Dermis lymphatic vessel endothelial cell (primary cell): ENCODE data around the gene RAMP1. TPM values are rescaled to one million over a fixed set of nuclear protein-coding genes. Genes with fewer than 3 reads are reported as not detected.

ENCODE experiments used
- total RNA-seq: library from RNA; depleted of rRNA; stranded (reverse); fragments of >200 nt; gene quantifications from 2 replicates; pipeline ENCODE4 v1.2.1, GENCODE V29; 2014

RAMP1 gene
- not detected in 2 replicates for total RNA-seq

DNA sequence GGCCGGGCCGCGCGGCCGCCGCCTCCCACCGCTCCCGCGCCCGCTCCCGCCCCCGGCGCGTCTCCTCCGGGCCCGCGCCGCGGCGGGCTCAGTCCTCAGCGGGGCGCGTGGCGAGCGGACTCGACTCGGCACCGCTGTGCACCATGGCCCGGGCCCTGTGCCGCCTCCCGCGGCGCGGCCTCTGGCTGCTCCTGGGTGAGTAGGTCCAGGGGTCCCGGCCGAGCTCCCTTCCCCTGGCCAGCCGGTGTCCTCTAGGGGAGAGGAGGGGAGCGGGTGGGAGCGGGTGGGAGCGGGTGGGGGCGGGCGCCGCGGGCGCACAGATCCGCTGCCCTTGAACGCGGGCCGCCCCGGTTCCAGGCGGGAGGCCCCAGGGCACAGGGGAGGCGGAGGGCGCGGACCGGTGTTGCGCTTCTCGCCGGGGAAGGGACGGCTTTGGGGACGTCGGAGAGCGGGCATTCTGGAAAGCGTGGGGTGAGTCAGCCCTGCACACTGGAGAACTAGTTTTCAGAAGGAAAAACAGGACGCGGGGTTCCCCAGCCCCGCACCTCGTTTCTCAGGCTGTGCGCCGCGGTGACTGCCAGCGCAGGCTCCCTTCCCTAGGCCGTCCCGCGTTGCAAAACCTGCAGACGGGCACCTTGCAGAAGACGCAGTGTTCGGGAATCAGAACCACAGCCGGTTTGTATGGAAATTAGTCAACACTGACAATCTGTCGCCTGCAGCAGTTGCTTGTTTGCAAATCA, at the start of gene RAMP1:
Gene RAMP1 (plus strand): TSS at position 91 of the 740 bp plus-strand sequence. CDS start 53 bp downstream, at position 144.

Other genes with a start within 250 kb of the RAMP1 start
- 137 and 153 TPM in 2 replicates for gene LRRFIP1, start 232.0 kb upstream of the RAMP1 start, total RNA-seq
- 0.86 and 1.1 TPM in 2 replicates for gene RBM44, start 60.8 kb upstream of the RAMP1 start, total RNA-seq
- gene UBE2F, start 107.4 kb downstream of the RAMP1 start, total RNA-seq = 37.9 and 40.1 TPM in 2 replicates
- 7.6 and 11.2 TPM in 2 replicates for gene SCLY, start 201.4 kb downstream of the RAMP1 start, total RNA-seq
- gene ESPNL, start 240.7 kb downstream of the RAMP1 start, total RNA-seq = not detected in 2 replicates